ENCODE data around the gene FALEC. TPM values are rescaled to one million over a fixed set of nuclear protein-coding genes. Genes with fewer than 3 reads are reported as not detected.
"Not testable (repeated sequence)": the region's sequence is repeated elsewhere in the genome, so short reads cannot be mapped to it uniquely, and the experiment has no call there.

FALEC gene
- polyA plus RNA-seq, 1 donor from 2014 or later: not detected

GRCh38 chr1:150579945-150580642 is 64.5 kb downstream of the FALEC start:
- no peaks in the 10 kb centered on the region for H3K27me3 ChIP-seq (ENCODE audit: insufficient read depth, low read depth, low read length)
- H3K9ac ChIP-seq (ENCODE audit: low read length): peak overlapping the region; percentile 100
- peak overlapping the region; percentile 90 for H3K4me2 ChIP-seq (ENCODE audit: low read length)
- peaks cover 39% of the 10 kb centered on the region for H3K79me2 ChIP-seq (replicated peaks; ENCODE audit: insufficient read depth, low read length)
- no peaks in the 10 kb centered on the region for H3K9me2 ChIP-seq (ENCODE audit: insufficient read depth, low read length)
- peak overlapping the region; percentile 100 for H3K27ac ChIP-seq (ENCODE audit: low read length)
- H3K4me3 ChIP-seq (ENCODE audit: low read length): peak overlapping the region; percentile 100
- no peak for TF ChIP-seq SMC3 (conservative IDR thresholded peaks at IDR 0.05; ENCODE audit: poor library complexity)
- TF ChIP-seq TAF1 (IDR thresholded peaks at IDR 0.05; ENCODE audit: low read depth): no peak
- peak; percentile 18 for TF ChIP-seq MXI1 (conservative IDR thresholded peaks at IDR 0.05; ENCODE audit: poor library complexity, severe bottlenecking)
- peaks cover 16% of the 10 kb centered on the region for H3K36me3 ChIP-seq (ENCODE audit: insufficient read depth, low read length)
- peaks cover 21% of the 10 kb centered on the region for H4K20me1 ChIP-seq (ENCODE audit: insufficient read depth)
- peaks cover 9% of the 10 kb centered on the region for H3F3A ChIP-seq (ENCODE audit: insufficient read depth, low read length, poor library complexity, severe bottlenecking)
- peak overlapping the region; percentile 30 for H2AFZ ChIP-seq (ENCODE audit: low read depth, low read length)
- no peaks in the 10 kb centered on the region for H3K9me3 ChIP-seq (ENCODE audit: low read length)

- Histone ChIP-seq H3K79me2 (replicated peaks; ENCODE audit: insufficient read depth, low read length) (peaks cover 30% of the 10 kb centered on the region), H4K20me1 (ENCODE audit: insufficient read depth) (peaks cover 13% of the 10 kb centered on the region)
- H2AFZ ChIP-seq (ENCODE audit: low read depth, low read length); H3K9me3 ChIP-seq (ENCODE audit: low read length); H3K4me2 ChIP-seq (ENCODE audit: low read length); H3K9ac ChIP-seq (ENCODE audit: low read length); H3K27ac ChIP-seq (ENCODE audit: low read length); H3K27me3 ChIP-seq (ENCODE audit: insufficient read depth, low read depth, low read length); H3K36me3 ChIP-seq (ENCODE audit: insufficient read depth, low read length); H3F3A ChIP-seq (ENCODE audit: insufficient read depth, low read length, poor library complexity, severe bottlenecking); H3K4me3 ChIP-seq (ENCODE audit: low read length); H3K9me2 ChIP-seq (ENCODE audit: insufficient read depth, low read length): not testable (repeated sequence)
These were observed 65.4 kb downstream of the FALEC start for GRCh38 chr1:150580966-150581365.

GRCh38 chr1:150581437-150581836 is 65.9 kb downstream of the FALEC start:
- H3K27ac ChIP-seq (ENCODE audit: low read length); H3K36me3 ChIP-seq (ENCODE audit: insufficient read depth, low read length); H3K9me2 ChIP-seq (ENCODE audit: insufficient read depth, low read length); H2AFZ ChIP-seq (ENCODE audit: low read depth, low read length); H4K20me1 ChIP-seq (ENCODE audit: insufficient read depth); H3K4me2 ChIP-seq (ENCODE audit: low read length); H3K4me3 ChIP-seq (ENCODE audit: low read length); H3K9ac ChIP-seq (ENCODE audit: low read length); H3K9me3 ChIP-seq (ENCODE audit: low read length); H3K27me3 ChIP-seq (ENCODE audit: insufficient read depth, low read depth, low read length); H3F3A ChIP-seq (ENCODE audit: insufficient read depth, low read length, poor library complexity, severe bottlenecking): not testable (repeated sequence)
- peaks cover 25% of the 10 kb centered on the region for H3K79me2 ChIP-seq (replicated peaks; ENCODE audit: insufficient read depth, low read length)

- not testable (repeated sequence) for H3K27me3 ChIP-seq (ENCODE audit: insufficient read depth, low read depth, low read length); H3K27ac ChIP-seq (ENCODE audit: low read length); H4K20me1 ChIP-seq (ENCODE audit: insufficient read depth); H3F3A ChIP-seq (ENCODE audit: insufficient read depth, low read length, poor library complexity, severe bottlenecking); H2AFZ ChIP-seq (ENCODE audit: low read depth, low read length); H3K4me2 ChIP-seq (ENCODE audit: low read length); H3K9me2 ChIP-seq (ENCODE audit: insufficient read depth, low read length); H3K9me3 ChIP-seq (ENCODE audit: low read length); H3K4me3 ChIP-seq (ENCODE audit: low read length); H3K9ac ChIP-seq (ENCODE audit: low read length); H3K36me3 ChIP-seq (ENCODE audit: insufficient read depth, low read length)
- H3K79me2 ChIP-seq (replicated peaks; ENCODE audit: insufficient read depth, low read length): peaks cover 20% of the 10 kb centered on the region
These were observed 66.4 kb downstream of the FALEC start for GRCh38 chr1:150581962-150582361.

- TF ChIP-seq RAD21 (conservative IDR thresholded peaks at IDR 0.05) (no peak), REST (IDR thresholded peaks at IDR 0.05; ENCODE audit: borderline replicate concordance) (no peak), EP300 (conservative IDR thresholded peaks at IDR 0.05; ENCODE audit: poor library complexity, severe bottlenecking) (no peak), TAF1 (IDR thresholded peaks at IDR 0.05; ENCODE audit: low read depth) (no peak), MXI1 (conservative IDR thresholded peaks at IDR 0.05; ENCODE audit: poor library complexity, severe bottlenecking) (no peak), EZH2 (IDR thresholded peaks at IDR 0.05; ENCODE audit: borderline replicate concordance, insufficient read depth, low read length, poor library complexity, severe bottlenecking) (no peak), CTCF (IDR thresholded peaks at IDR 0.05; ENCODE audit: poor library complexity, severe bottlenecking) (no peak), SMC3 (conservative IDR thresholded peaks at IDR 0.05; ENCODE audit: poor library complexity) (no peak), POLR2AphosphoS5 (IDR thresholded peaks at IDR 0.05) (no peak)
- H3K27ac ChIP-seq (ENCODE audit: low read length): no peak overlapping the region
These were observed 66.8 kb downstream of the FALEC start for GRCh38 chr1:150582371-150582770.

More at GRCh38 chr1:150582371-150582770, 66.8 kb downstream of the FALEC start:
- H3K9ac ChIP-seq (ENCODE audit: low read length): no peak overlapping the region
- no peaks in the 10 kb centered on the region for H3K9me3 ChIP-seq (ENCODE audit: low read length)
- no peaks in the 10 kb centered on the region for H3K27me3 ChIP-seq (ENCODE audit: insufficient read depth, low read depth, low read length)
- peaks cover 5% of the 10 kb centered on the region for H3F3A ChIP-seq (ENCODE audit: insufficient read depth, low read length, poor library complexity, severe bottlenecking)
- no peaks in the 10 kb centered on the region for H4K20me1 ChIP-seq (ENCODE audit: insufficient read depth)
- H3K4me2 ChIP-seq (ENCODE audit: low read length): no peak overlapping the region
- H3K4me3 ChIP-seq (ENCODE audit: low read length): no peak overlapping the region
- no peaks in the 10 kb centered on the region for H3K36me3 ChIP-seq (ENCODE audit: insufficient read depth, low read length)
- H3K79me2 ChIP-seq (replicated peaks; ENCODE audit: insufficient read depth, low read length): peaks cover 16% of the 10 kb centered on the region
- no peak overlapping the region for H2AFZ ChIP-seq (ENCODE audit: low read depth, low read length)
- H3K9me2 ChIP-seq (ENCODE audit: insufficient read depth, low read length): no peaks in the 10 kb centered on the region
